Loucy (cell line): Measurements from ENCODE around the gene VMP1.
"Not testable (repeated sequence)": the region's sequence is repeated elsewhere in the genome, so short reads cannot be mapped to it uniquely, and the experiment has no call there.

Experiments used
- H2AFZ ChIP-seq: fragments of 200-600 bp; sonication (generic); 2 replicates; pipeline ENCODE4 v1.6.0; 2016; ENCODE audit warnings: antibody characterized with exemption, mild to moderate bottlenecking, low read length, moderate library complexity
- H3F3A ChIP-seq: fragments of 200-600 bp; 2 replicates; pipeline ENCODE4 v1.6.0; 2016; ENCODE audit warnings: antibody characterized with exemption, low read depth, mild to moderate bottlenecking
- H3K27me3 ChIP-seq: fragments of 200-600 bp; sonication (generic); 2 replicates; pipeline ENCODE4 v1.6.1; 2014; ENCODE audit warnings: low read length, mild to moderate bottlenecking; ENCODE audit not compliant: insufficient read depth, poor library complexity, severe bottlenecking
- H3K36me3 ChIP-seq: fragments of 200-600 bp; sonication (generic); 2 replicates; pipeline ENCODE4 v1.6.1; 2016; ENCODE audit warnings: low read length; ENCODE audit not compliant: insufficient read depth
- H3K4me1 ChIP-seq: fragments of 200-600 bp; sonication (generic); 2 replicates; pipeline ENCODE4 v1.5.1; 2014; ENCODE audit warnings: low read length, mild to moderate bottlenecking; ENCODE audit not compliant: insufficient read depth, poor library complexity, severe bottlenecking
- H3K4me2 ChIP-seq: fragments of 200-600 bp; sonication (generic); 2 replicates; pipeline ENCODE4 v1.6.0; 2014; ENCODE audit warnings: antibody characterized with exemption, low read length, low read depth, mild to moderate bottlenecking; ENCODE audit not compliant: poor library complexity, severe bottlenecking
- H3K4me3 ChIP-seq: fragments of 200-600 bp; sonication (generic); 2 replicates; pipeline ENCODE4 v1.5.1; 2014; ENCODE audit warnings: low read length, mild to moderate bottlenecking, mixed read lengths; ENCODE audit not compliant: poor library complexity, severe bottlenecking
- H3K79me2 ChIP-seq: fragments of 200-600 bp; sonication (generic); 2 replicates; pipeline ENCODE4 v1.6.1; 2014; ENCODE audit warnings: low read length; ENCODE audit not compliant: insufficient read depth
- H3K9ac ChIP-seq: fragments of 200-600 bp; sonication (generic); 2 replicates; pipeline ENCODE4 v1.6.0; 2014; ENCODE audit warnings: mild to moderate bottlenecking, low read depth, low read length, moderate library complexity; ENCODE audit not compliant: poor library complexity, severe bottlenecking
- H3K9me2 ChIP-seq: fragments of 200-600 bp; sonication (generic); replicated peaks from 2 replicates; pipeline ENCODE4 v1.6.1; 2016; ENCODE audit warnings: low read depth, low read length, mixed read lengths
- H3K9me3 ChIP-seq: fragments of 200-600 bp; sonication (generic); 2 replicates; pipeline ENCODE4 v1.6.1; 2014; ENCODE audit warnings: mild to moderate bottlenecking, antibody characterized with exemption, low read length, low read depth; ENCODE audit not compliant: insufficient read depth
- H4K20me1 ChIP-seq: fragments of 200-600 bp; sonication (generic); 2 replicates; pipeline ENCODE4 v1.6.0; 2014; ENCODE audit warnings: antibody characterized with exemption, low read length, mild to moderate bottlenecking; ENCODE audit not compliant: insufficient read depth, poor library complexity, severe bottlenecking
- CTCF ChIP-seq: fragments of 200-600 bp; sonication (generic); conservative IDR thresholded peaks from 2 replicates; pipeline ENCODE4 v1.5.1; 2014; ENCODE audit warnings: mild to moderate bottlenecking, antibody characterized with exemption, low read length
- EZH2phosphoT487 ChIP-seq: fragments of 200-600 bp; IDR thresholded peaks from 2 replicates; pipeline ENCODE4 v1.6.1; 2018; ENCODE audit warnings: antibody characterized with exemption, mild to moderate bottlenecking, moderate library complexity, borderline replicate concordance

Gene VMP1

DNA sequence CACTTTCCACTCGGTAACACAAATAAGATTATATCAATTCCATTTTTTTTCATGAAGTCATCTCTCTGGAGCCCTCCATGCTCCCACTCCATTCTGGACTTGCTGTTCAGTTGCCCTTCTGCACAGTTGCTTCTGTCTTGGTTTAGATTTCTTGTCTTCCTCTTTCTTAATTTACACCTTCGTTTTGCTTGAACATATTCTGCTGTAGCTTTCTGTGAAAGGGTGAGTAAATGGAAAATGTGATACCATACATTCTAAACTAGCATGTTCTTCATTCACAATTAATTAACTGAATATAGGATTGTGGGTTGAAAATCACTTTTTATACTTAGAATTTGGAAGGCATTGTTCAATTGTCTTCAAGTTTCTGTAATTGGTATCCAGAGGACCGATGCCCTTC lies 69.6 kb downstream of the VMP1 start:
- TF ChIP-seq EZH2phosphoT487 = no peak
- TF ChIP-seq CTCF = no peak
- Histone ChIP-seq H3K27me3 (no peaks in the 10 kb centered on the region), H3K9me3 (peaks cover 4% of the 10 kb centered on the region; the same call in 1 of the 2 replicates), H3K36me3 (peaks cover 40% of the 10 kb centered on the region), H2AFZ (no peak overlapping the region), H3K4me2 (no peak overlapping the region), H3K9ac (no peak overlapping the region), H3K4me3 (no peak overlapping the region), H3K9me2 (no peaks in the 10 kb centered on the region), H3K79me2 (no peaks in the 10 kb centered on the region), H3F3A (no peaks in the 10 kb centered on the region), H4K20me1 (no peaks in the 10 kb centered on the region), H3K4me1 (no peaks in the 10 kb centered on the region)

GRCh38 chr17:59778996-59779395 lies 71.5 kb downstream of the VMP1 start:
- Histone ChIP-seq H3K9me2 (no peaks in the 10 kb centered on the region), H3K36me3 (peaks cover 39% of the 10 kb centered on the region), H3F3A (peaks cover 8% of the 10 kb centered on the region; the same call in 1 of the 2 replicates), H2AFZ (no peak overlapping the region), H3K27me3 (no peaks in the 10 kb centered on the region), H4K20me1 (no peaks in the 10 kb centered on the region), H3K9ac (no peak overlapping the region), H3K9me3 (peaks cover 4% of the 10 kb centered on the region; the same call in 1 of the 2 replicates), H3K4me3 (no peak overlapping the region), H3K4me1 (peaks cover 12% of the 10 kb centered on the region), H3K4me2 (no peak overlapping the region), H3K79me2 (no peaks in the 10 kb centered on the region)
- TF ChIP-seq CTCF = no peak
- TF ChIP-seq EZH2phosphoT487 = no peak

GRCh38 chr17:59779521-59779920 lies 72.1 kb downstream of the VMP1 start:
- no peak for TF ChIP-seq EZH2phosphoT487
- Histone ChIP-seq H4K20me1 (no peaks in the 10 kb centered on the region), H3K27me3 (no peaks in the 10 kb centered on the region), H3K4me3 (no peak overlapping the region), H3K9ac (no peak overlapping the region), H3K9me3 (peaks cover 4% of the 10 kb centered on the region; the same call in 1 of the 2 replicates), H3K36me3 (peaks cover 33% of the 10 kb centered on the region), H3K4me2 (no peak overlapping the region), H3K9me2 (no peaks in the 10 kb centered on the region), H2AFZ (no peak overlapping the region), H3F3A (peaks cover 9% of the 10 kb centered on the region), H3K4me1 (peaks cover 18% of the 10 kb centered on the region), H3K79me2 (no peaks in the 10 kb centered on the region)

GRCh38 chr17:59780548-59780947 lies 73.1 kb downstream of the VMP1 start:
- Histone ChIP-seq H3K4me1 (peaks cover 28% of the 10 kb centered on the region), H3F3A (peaks cover 10% of the 10 kb centered on the region), H3K36me3 (peaks cover 25% of the 10 kb centered on the region)
- H3K9me2 ChIP-seq, H3K9me3 ChIP-seq, H3K79me2 ChIP-seq, H4K20me1 ChIP-seq, H3K9ac ChIP-seq, H3K27me3 ChIP-seq, H3K4me2 ChIP-seq, H3K4me3 ChIP-seq, H2AFZ ChIP-seq: not testable (repeated sequence)
